Osteoblast (primary cell): ENCODE data around the gene ATL2. TPM values are rescaled to one million over a fixed set of nuclear protein-coding genes. Genes with fewer than 3 reads are reported as not detected.

ENCODE experiments used
- DNase-seq: peaks from one replicate; pipeline ENCODE4 v3.0.0; 2011; ENCODE audit warnings: low spot score, mixed read lengths; ENCODE audit not compliant: insufficient read length; ENCODE audit errors: missing footprints
- H2AFZ ChIP-seq: 2 replicates; pipeline ENCODE4 v1.6.0; 2011; ENCODE audit warnings: mild to moderate bottlenecking, low read length
- H3K27ac ChIP-seq: 2 replicates; pipeline ENCODE4 v1.5.1; 2011; ENCODE audit warnings: mild to moderate bottlenecking, low read depth, low read length, moderate library complexity
- H3K27me3 ChIP-seq: 2 replicates; pipeline ENCODE4 v1.6.0; 2012; ENCODE audit warnings: mild to moderate bottlenecking, control low read depth, inconsistent platforms, low read length, moderate library complexity; ENCODE audit not compliant: insufficient read depth
- H3K36me3 ChIP-seq: 2 replicates; pipeline ENCODE4 v1.5.1; 2011; ENCODE audit warnings: mild to moderate bottlenecking, low read length, control low read depth, moderate library complexity; ENCODE audit not compliant: insufficient read depth
- H3K4me1 ChIP-seq: 2 replicates; pipeline ENCODE4 v1.5.1; 2011; ENCODE audit warnings: mild to moderate bottlenecking, low read length, control low read depth, moderate library complexity; ENCODE audit not compliant: insufficient read depth
- H3K4me2 ChIP-seq: 2 replicates; pipeline ENCODE4 v1.6.0; 2011; ENCODE audit warnings: mild to moderate bottlenecking, low read length; ENCODE audit not compliant: insufficient read depth
- H3K4me3 ChIP-seq: fragments of 200-600 bp; sonication (generic); 3 replicates; pipeline ENCODE4 v1.5.1; 2012; ENCODE audit warnings: mild to moderate bottlenecking, low read length, inconsistent platforms; ENCODE audit not compliant: insufficient read depth
- H3K79me2 ChIP-seq: 2 replicates; pipeline ENCODE4 v1.6.0; 2012; ENCODE audit warnings: mild to moderate bottlenecking, low read length, control low read depth, inconsistent platforms; ENCODE audit not compliant: insufficient read depth
- H3K9me3 ChIP-seq: 2 replicates; pipeline ENCODE4 v1.5.1; 2011; ENCODE audit warnings: low read depth, low read length, control low read depth
- H4K20me1 ChIP-seq: 2 replicates; pipeline ENCODE4 v1.6.0; 2012; ENCODE audit warnings: mild to moderate bottlenecking, low read length, control low read depth; ENCODE audit not compliant: insufficient read depth
- CTCF ChIP-seq: IDR thresholded peaks from 2 replicates; pipeline ENCODE4 v1.5.1; 2011; ENCODE audit warnings: mild to moderate bottlenecking, low read depth, low read length, moderate library complexity; ENCODE audit errors: extremely low read depth
- total RNA-seq: library from RNA; depleted of rRNA; stranded (reverse); fragments of >200 nt; gene quantifications from 2 replicates; pipeline ENCODE4 v1.2.3, GENCODE V29; 2012

ATL2 gene
- total RNA-seq, 1 donor, result 64.4 TPM

DNA sequence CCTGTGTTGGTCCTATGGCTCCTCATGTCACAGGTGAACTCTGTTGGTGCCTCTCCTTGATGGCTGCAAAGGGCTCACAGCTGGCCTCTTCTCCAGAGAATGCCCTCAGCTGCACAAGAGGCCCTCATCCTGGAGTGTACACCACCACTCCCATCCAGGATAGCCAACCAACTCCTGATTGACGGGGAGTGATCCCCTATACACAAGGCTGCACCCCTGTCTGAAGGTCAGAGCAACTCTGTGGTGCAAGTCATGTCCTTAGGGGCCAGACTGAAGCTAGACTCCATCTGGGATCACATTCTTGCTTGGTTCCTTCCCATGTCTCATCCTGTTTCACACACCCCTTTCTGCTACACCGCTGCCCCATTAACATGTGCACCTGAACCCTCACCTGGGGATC, 41.7 kb upstream of the ATL2 start:
- H3K4me2 ChIP-seq, result no peak overlapping the region
- no peaks in the 10 kb centered on the region for H3K4me1 ChIP-seq
- H3K79me2 ChIP-seq, result no peaks in the 10 kb centered on the region
- DNase-seq, result no peak
- peaks cover 13% of the 10 kb centered on the region for H3K27me3 ChIP-seq
- H3K9me3 ChIP-seq, result no peaks in the 10 kb centered on the region
- TF ChIP-seq CTCF, result no peak
- H2AFZ ChIP-seq, result no peak overlapping the region
- no peak overlapping the region for H3K27ac ChIP-seq
- H4K20me1 ChIP-seq, result no peaks in the 10 kb centered on the region
- no peak overlapping the region for H3K4me3 ChIP-seq
- H3K36me3 ChIP-seq, result no peaks in the 10 kb centered on the region

GRCh38 chr2:38417745-38418689, 40.9 kb upstream of the ATL2 start:
- no peaks in the 10 kb centered on the region for H3K9me3 ChIP-seq
- no peak for DNase-seq
- no peaks in the 10 kb centered on the region for H3K79me2 ChIP-seq
- H3K27ac ChIP-seq, result no peak overlapping the region
- TF ChIP-seq CTCF, result no peak
- H3K36me3 ChIP-seq, result no peaks in the 10 kb centered on the region
- H3K4me3 ChIP-seq, result no peak overlapping the region
- no peaks in the 10 kb centered on the region for H3K4me1 ChIP-seq
- no peak overlapping the region for H3K4me2 ChIP-seq
- no peaks in the 10 kb centered on the region for H4K20me1 ChIP-seq
- H2AFZ ChIP-seq, result no peak overlapping the region
- peaks cover 13% of the 10 kb centered on the region for H3K27me3 ChIP-seq

- no peak for TF ChIP-seq CTCF
- Histone ChIP-seq H3K36me3 (no peaks in the 10 kb centered on the region), H3K4me3 (no peak overlapping the region), H3K4me2 (no peak overlapping the region), H3K4me1 (no peaks in the 10 kb centered on the region), H3K27me3 (peaks cover 13% of the 10 kb centered on the region), H3K9me3 (peaks cover 3% of the 10 kb centered on the region), H3K27ac (no peak overlapping the region), H2AFZ (no peak overlapping the region), H4K20me1 (no peaks in the 10 kb centered on the region), H3K79me2 (no peaks in the 10 kb centered on the region)
- DNase-seq, result no peak
Observed at GRCh38 chr2:38416296-38417036, 39.4 kb upstream of the ATL2 start.

DNA sequence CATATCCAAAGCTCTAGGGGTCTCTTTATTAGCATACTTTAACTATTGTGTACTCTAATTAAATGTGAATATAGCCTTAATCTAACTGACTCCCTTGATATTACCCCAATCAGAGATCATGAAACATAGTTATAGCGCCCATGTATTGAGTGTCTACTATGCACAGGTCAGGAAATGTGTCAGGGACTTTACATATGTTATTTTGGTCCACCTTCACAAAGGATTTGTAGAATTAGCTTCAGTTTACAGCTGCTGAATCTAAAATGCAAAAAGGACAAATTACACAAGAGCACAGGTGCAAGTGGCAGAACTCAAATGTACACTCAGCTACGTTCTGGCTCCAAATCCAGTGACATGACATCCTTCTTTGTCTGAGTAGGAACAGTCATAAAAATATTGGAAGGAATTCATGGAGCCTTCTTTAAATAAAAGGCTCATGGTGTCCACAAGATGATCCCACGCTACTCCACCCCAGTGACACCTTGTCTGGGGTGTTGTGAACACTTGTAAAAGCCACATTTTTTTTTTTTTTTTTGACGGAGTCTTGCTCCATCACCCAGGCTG, 38.7 kb upstream of the ATL2 start:
- Histone ChIP-seq H4K20me1 (no peaks in the 10 kb centered on the region), H3K27me3 (peaks cover 13% of the 10 kb centered on the region), H2AFZ (no peak overlapping the region), H3K4me3 (no peak overlapping the region), H3K9me3 (peaks cover 3% of the 10 kb centered on the region), H3K79me2 (no peaks in the 10 kb centered on the region), H3K36me3 (no peaks in the 10 kb centered on the region), H3K4me1 (no peaks in the 10 kb centered on the region), H3K4me2 (no peak overlapping the region), H3K27ac (no peak overlapping the region)
- no peak for DNase-seq
- TF ChIP-seq CTCF, result no peak
